ENCODE measurements around the gene TADA2B.

TADA2B gene

GRCh38 chr4:7043284-7044136 is at the start of gene TADA2B:
Gene TADA2B, plus strand, starts transcription at chr4:7043372. Its CDS starts 208 bp downstream, at chr4:7043580.
- no peak for DNase-seq

- no peak for DNase-seq
These were observed 46.7 kb upstream of the TADA2B start for GRCh38 chr4:6996481-6996880.

- DNase-seq: no peak
These were observed 43.7 kb upstream of the TADA2B start for GRCh38 chr4:6999172-7000086.

- DNase-seq: no peak
These were observed 42.6 kb upstream of the TADA2B start for GRCh38 chr4:7000421-7001176.

- DNase-seq: no peak
These were observed 41.9 kb upstream of the TADA2B start for GRCh38 chr4:7001271-7001670.

- DNase-seq: no peak
These were observed 40.8 kb upstream of the TADA2B start for GRCh38 chr4:7002336-7002735.

- DNase-seq: no peak
These were observed 39.8 kb upstream of the TADA2B start for GRCh38 chr4:7003176-7003878.

GRCh38 chr4:7003879-7004240 is 39.3 kb upstream of the TADA2B start:
- no peak for DNase-seq

- no peak for DNase-seq
These were observed 38.8 kb upstream of the TADA2B start for GRCh38 chr4:7004331-7004730.

GRCh38 chr4:7005571-7005970 is 37.6 kb upstream of the TADA2B start:
- DNase-seq: no peak

- no peak for DNase-seq
These were observed 36.8 kb upstream of the TADA2B start for GRCh38 chr4:7006411-7006810.

GRCh38 chr4:7007142-7007907 is 35.8 kb upstream of the TADA2B start:
- DNase-seq: no peak

- DNase-seq: no peak
These were observed 35.2 kb upstream of the TADA2B start for GRCh38 chr4:7007944-7008343.

GRCh38 chr4:7009564-7009963 is 33.6 kb upstream of the TADA2B start:
- no peak for DNase-seq

- no peak for DNase-seq
These were observed 30.0 kb upstream of the TADA2B start for GRCh38 chr4:7013175-7013574.

GRCh38 chr4:7014815-7015214 is 28.4 kb upstream of the TADA2B start:
- DNase-seq: no peak

GRCh38 chr4:7015383-7016035 is 27.7 kb upstream of the TADA2B start:
- DNase-seq: no peak

GRCh38 chr4:7016086-7016485 is 27.1 kb upstream of the TADA2B start:
- no peak for DNase-seq

GRCh38 chr4:7016512-7016911 is 26.7 kb upstream of the TADA2B start:
- no peak for DNase-seq

- no peak for DNase-seq
These were observed 25.6 kb upstream of the TADA2B start for GRCh38 chr4:7017446-7018048.

- no peak for DNase-seq
These were observed 24.9 kb upstream of the TADA2B start for GRCh38 chr4:7018281-7018680.

Measured in NCI-H2081 treated with DMSO at 0.1 percent for 48 hours (cell line).